H9 (cell line): Measurements from ENCODE around the gene ERICH4. TPM values are rescaled to one million over a fixed set of nuclear protein-coding genes. Genes with fewer than 3 reads are reported as not detected.

ENCODE experiments used
- DNase-seq: peaks from one replicate; pipeline ENCODE4 v3.0.0-alpha.2; 2017
- H2AFZ ChIP-seq: one replicate; pipeline ENCODE4 v1.6.1; 2013; ENCODE audit warnings: mild to moderate bottlenecking, low read length, control low read depth, moderate library complexity
- H2AK5ac ChIP-seq: 2 replicates; pipeline ENCODE4 v1.6.1; 2013; ENCODE audit warnings: low read length, control low read depth, mixed read lengths; ENCODE audit not compliant: insufficient read length
- H2BK120ac ChIP-seq: one replicate; pipeline ENCODE4 v1.6.1; 2013; ENCODE audit warnings: low read depth, mild to moderate bottlenecking, low read length, control low read depth, inconsistent platforms; ENCODE audit not compliant: poor library complexity, severe bottlenecking
- H2BK12ac ChIP-seq: 2 replicates; pipeline ENCODE4 v1.6.1; 2013; ENCODE audit warnings: low read length, control low read depth, mixed read lengths, low read depth; ENCODE audit not compliant: insufficient read length
- H2BK15ac ChIP-seq: 2 replicates; pipeline ENCODE4 v1.6.1; 2013; ENCODE audit warnings: low read depth, low read length, control low read depth
- H2BK20ac ChIP-seq: one replicate; pipeline ENCODE4 v1.6.1; 2013; ENCODE audit warnings: low read depth, mild to moderate bottlenecking, low read length, control low read depth, inconsistent platforms; ENCODE audit not compliant: poor library complexity, severe bottlenecking
- H2BK5ac ChIP-seq: 2 replicates; pipeline ENCODE4 v1.6.1; 2013; ENCODE audit warnings: low read length, control low read depth, mixed read lengths; ENCODE audit not compliant: insufficient read length
- H3K14ac ChIP-seq: 2 replicates; pipeline ENCODE4 v1.6.1; 2013; ENCODE audit warnings: low read length, control low read depth; ENCODE audit not compliant: insufficient read depth
- H3K18ac ChIP-seq: 2 replicates; pipeline ENCODE4 v1.6.1; 2013; ENCODE audit warnings: low read depth, mild to moderate bottlenecking, mixed read lengths, low read length, control low read depth; ENCODE audit not compliant: insufficient read length
- H3K23ac ChIP-seq: 2 replicates; pipeline ENCODE4 v1.6.1; 2013; ENCODE audit warnings: low read length, control low read depth, mixed read lengths, low read depth; ENCODE audit not compliant: insufficient read length
- H3K23me2 ChIP-seq: 2 replicates; pipeline ENCODE4 v1.6.1; 2013; ENCODE audit warnings: low read depth, mild to moderate bottlenecking, mixed read lengths, low read length, control low read depth; ENCODE audit not compliant: insufficient read length, poor library complexity, severe bottlenecking
- H3K27ac ChIP-seq: 2 replicates; pipeline ENCODE4 v1.5.1; 2013; ENCODE audit warnings: low read length, control low read depth, mixed read lengths, low read depth; ENCODE audit not compliant: insufficient read length
- H3K27me3 ChIP-seq: 2 replicates; pipeline ENCODE4 v1.6.1; 2013; ENCODE audit warnings: low read length, control low read depth, inconsistent platforms; ENCODE audit not compliant: insufficient read depth
- H3K4ac ChIP-seq: 2 replicates; pipeline ENCODE4 v1.6.1; 2013; ENCODE audit warnings: low read depth, mild to moderate bottlenecking, control low read depth, inconsistent platforms, low read length, moderate library complexity
- H3K4me1 ChIP-seq: 2 replicates; pipeline ENCODE4 v1.6.1; 2013; ENCODE audit warnings: low read length, control low read depth, inconsistent platforms; ENCODE audit not compliant: insufficient read depth
- H3K4me2 ChIP-seq: 2 replicates; pipeline ENCODE4 v1.6.1; 2013; ENCODE audit warnings: low read length, control low read depth, mixed read lengths; ENCODE audit not compliant: insufficient read length, insufficient read depth
- H3K56ac ChIP-seq: 2 replicates; pipeline ENCODE4 v1.6.1; 2013; ENCODE audit warnings: low read depth, mild to moderate bottlenecking, mixed read lengths, low read length, control low read depth; ENCODE audit not compliant: insufficient read length
- H3K79me1 ChIP-seq: 2 replicates; pipeline ENCODE4 v1.6.1; 2013; ENCODE audit warnings: low read depth, mild to moderate bottlenecking, moderate library complexity, low read length, control low read depth, inconsistent platforms; ENCODE audit not compliant: insufficient read depth, poor library complexity, severe bottlenecking
- H3K79me2 ChIP-seq: 2 replicates; pipeline ENCODE4 v1.6.1; 2013; ENCODE audit warnings: low read length, control low read depth, inconsistent platforms; ENCODE audit not compliant: insufficient read depth
- H3K9ac ChIP-seq: 2 replicates; pipeline ENCODE4 v1.6.1; 2013; ENCODE audit warnings: low read length, control low read depth, mixed read lengths; ENCODE audit not compliant: insufficient read length; ENCODE audit errors: extremely low read depth
- H3K9me3 ChIP-seq: one replicate; pipeline ENCODE4 v1.6.1; 2013; ENCODE audit warnings: low read depth, low read length, inconsistent platforms; ENCODE audit not compliant: control insufficient read depth
- H3T11ph ChIP-seq: one replicate; pipeline ENCODE4 v1.6.1; 2013; ENCODE audit warnings: mild to moderate bottlenecking, low read length, control low read depth, inconsistent platforms
- H4K20me1 ChIP-seq: one replicate; pipeline ENCODE4 v1.6.1; 2013; ENCODE audit not compliant: control insufficient read depth, insufficient read length, insufficient read depth
- H4K5ac ChIP-seq: 2 replicates; pipeline ENCODE4 v1.6.1; 2013; ENCODE audit warnings: low read depth, mild to moderate bottlenecking, mixed read lengths, low read length, control low read depth; ENCODE audit not compliant: insufficient read length
- H4K8ac ChIP-seq: replicated peaks from 2 replicates; pipeline ENCODE4 v1.6.1; 2013; ENCODE audit warnings: low read length, control low read depth, mixed read lengths, low read depth; ENCODE audit not compliant: insufficient read length
- H4K91ac ChIP-seq: 2 replicates; pipeline ENCODE4 v1.6.1; 2013; ENCODE audit warnings: low read depth, mild to moderate bottlenecking, moderate library complexity, mixed read lengths, low read length, control low read depth; ENCODE audit not compliant: insufficient read length
- H3K27ac Mint-ChIP-seq, 3 experiments: 2 replicates in 2 of 3; 3 replicates in 1 of 3; pipeline ENCODE4 v1.8.0; 2020 to 2021; ENCODE audit warnings: mixed read lengths in 3 of 3, mild to moderate bottlenecking in 1 of 3, moderate library complexity in 1 of 3
- H3K27me3 Mint-ChIP-seq: 2 replicates; pipeline ENCODE4 v1.8.0; 2021; ENCODE audit warnings: low read depth, mild to moderate bottlenecking, moderate library complexity, mixed read lengths
- H3K36me3 Mint-ChIP-seq, 3 experiments: 2 replicates in 2 of 3; 3 replicates in 1 of 3; pipeline ENCODE4 v1.8.0; 2020 to 2021; ENCODE audit warnings: low read depth in 3 of 3, mixed read lengths in 3 of 3; ENCODE audit not compliant: insufficient read depth in 1 of 3
- H3K4me1 Mint-ChIP-seq, 2 experiments: 2 replicates each; pipeline ENCODE4 v1.8.0; 2020; ENCODE audit warnings: mixed read lengths in 2 of 2
- H3K4me3 Mint-ChIP-seq, 2 experiments: 2 replicates in 1 of 2; 3 replicates in 1 of 2; pipeline ENCODE4 v1.8.0; 2020 to 2021; ENCODE audit warnings: mild to moderate bottlenecking in 2 of 2, mixed read lengths in 2 of 2, moderate library complexity in 1 of 2
- H3K9me3 Mint-ChIP-seq, 2 experiments: 2 replicates in 1 of 2; 3 replicates in 1 of 2; pipeline ENCODE4 v1.8.0; 2020; ENCODE audit warnings: mild to moderate bottlenecking in 2 of 2, mixed read lengths in 2 of 2, moderate library complexity in 1 of 2
- WGBS: extraction: QIAGEN DNeasy Blood & Tissue Kit; methylation state at CpG from one replicate; pipeline ENCODE4 v1.1.7; 2013; ENCODE audit warnings: missing lambda C conversion rate, low lambda C conversion rate, mixed read lengths; ENCODE audit not compliant: insufficient read length; ENCODE audit errors: extremely low coverage; 5-methylcytosine and 5-hydroxymethylcytosine counted together
- total RNA-seq: library from RNA; stranded (reverse); gene quantifications from 2 replicates; pipeline ENCODE4 v1.2.1, GENCODE V29; 2021
- TF ChIP-seq, protein P1 (sequence below): fragments of 200-600 bp; sonication (generic); conservative IDR thresholded peaks from 3 replicates; pipeline ENCODE4 v1.8.0; 2021; ENCODE audit warnings: antibody characterized with exemption, mild to moderate bottlenecking

The ERICH4 gene
- total RNA-seq, 1 experiment from 2014 or later = not detected

GRCh38 chr19:41415154-41415571, 27.8 kb upstream of the ERICH4 start:
- H3K36me3 Mint-ChIP-seq = peaks cover 8 to 39% (median 35%) of the 10 kb centered on the region in 3 experiments
- TF ChIP-seq, protein P1, sequence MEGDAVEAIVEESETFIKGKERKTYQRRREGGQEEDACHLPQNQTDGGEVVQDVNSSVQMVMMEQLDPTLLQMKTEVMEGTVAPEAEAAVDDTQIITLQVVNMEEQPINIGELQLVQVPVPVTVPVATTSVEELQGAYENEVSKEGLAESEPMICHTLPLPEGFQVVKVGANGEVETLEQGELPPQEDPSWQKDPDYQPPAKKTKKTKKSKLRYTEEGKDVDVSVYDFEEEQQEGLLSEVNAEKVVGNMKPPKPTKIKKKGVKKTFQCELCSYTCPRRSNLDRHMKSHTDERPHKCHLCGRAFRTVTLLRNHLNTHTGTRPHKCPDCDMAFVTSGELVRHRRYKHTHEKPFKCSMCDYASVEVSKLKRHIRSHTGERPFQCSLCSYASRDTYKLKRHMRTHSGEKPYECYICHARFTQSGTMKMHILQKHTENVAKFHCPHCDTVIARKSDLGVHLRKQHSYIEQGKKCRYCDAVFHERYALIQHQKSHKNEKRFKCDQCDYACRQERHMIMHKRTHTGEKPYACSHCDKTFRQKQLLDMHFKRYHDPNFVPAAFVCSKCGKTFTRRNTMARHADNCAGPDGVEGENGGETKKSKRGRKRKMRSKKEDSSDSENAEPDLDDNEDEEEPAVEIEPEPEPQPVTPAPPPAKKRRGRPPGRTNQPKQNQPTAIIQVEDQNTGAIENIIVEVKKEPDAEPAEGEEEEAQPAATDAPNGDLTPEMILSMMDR = no peak

More at GRCh38 chr19:41415154-41415571, 27.8 kb upstream of the ERICH4 start:
- no peak overlapping the region for H2BK5ac ChIP-seq
- no peak overlapping the region for H3K27ac Mint-ChIP-seq
- H3K27me3 ChIP-seq = no peaks in the 10 kb centered on the region
- H2BK120ac ChIP-seq = no peak overlapping the region
- H2BK12ac ChIP-seq = no peak overlapping the region
- no peak overlapping the region for H3K4me2 ChIP-seq
- no peaks in the 10 kb centered on the region; the same call in 1 of the 2 replicates for H3K27me3 Mint-ChIP-seq
- no peak overlapping the region for H4K8ac ChIP-seq
- H4K5ac ChIP-seq = no peak overlapping the region
- H3K4ac ChIP-seq = no peak overlapping the region
- no peak overlapping the region for H2AK5ac ChIP-seq
- no CpG with 5 or more reads among the region's 9 CpGs for WGBS
- no peak overlapping the region for H2BK20ac ChIP-seq
- H3K4me1 ChIP-seq = no peaks in the 10 kb centered on the region
- peaks cover 4% of the 10 kb centered on the region for H3K23me2 ChIP-seq
- H3K79me1 ChIP-seq = no peaks in the 10 kb centered on the region
- no peak overlapping the region for H2AFZ ChIP-seq
- H4K91ac ChIP-seq = no peak overlapping the region
- H2BK15ac ChIP-seq = no peak overlapping the region
- no peak overlapping the region for H3K27ac ChIP-seq
- no peak overlapping the region for H3T11ph ChIP-seq
- H3K9me3 ChIP-seq = no peaks in the 10 kb centered on the region
- H3K4me1 Mint-ChIP-seq = no peaks in the 10 kb centered on the region
- no peak overlapping the region for H3K56ac ChIP-seq
- no peak overlapping the region for H3K4me3 Mint-ChIP-seq
- no peak overlapping the region for H3K14ac ChIP-seq
- H3K9ac ChIP-seq = no peak overlapping the region
- no peaks in the 10 kb centered on the region for H3K79me2 ChIP-seq
- no peak overlapping the region for H3K23ac ChIP-seq
- H3K9me3 Mint-ChIP-seq = no peaks in the 10 kb centered on the region
- H4K20me1 ChIP-seq = no peaks in the 10 kb centered on the region
- no peak for DNase-seq
- H3K18ac ChIP-seq = no peak overlapping the region
